Epithelial cell of prostate (primary cell): ENCODE measurements around the gene USP15.
A peak's percentile ranks its signal among the peaks of the same experiment; 100 is the strongest.

ENCODE experiments used
- DNase-seq: peaks from one replicate; pipeline ENCODE4 v3.0.0-alpha.2; 2011; ENCODE audit warnings: low read depth, low spot score
- H3K27ac ChIP-seq: fragments of 450-650 bp; 2 replicates; pipeline ENCODE4 v1.5.1; 2017; ENCODE audit warnings: mild to moderate bottlenecking

USP15 gene

DNA sequence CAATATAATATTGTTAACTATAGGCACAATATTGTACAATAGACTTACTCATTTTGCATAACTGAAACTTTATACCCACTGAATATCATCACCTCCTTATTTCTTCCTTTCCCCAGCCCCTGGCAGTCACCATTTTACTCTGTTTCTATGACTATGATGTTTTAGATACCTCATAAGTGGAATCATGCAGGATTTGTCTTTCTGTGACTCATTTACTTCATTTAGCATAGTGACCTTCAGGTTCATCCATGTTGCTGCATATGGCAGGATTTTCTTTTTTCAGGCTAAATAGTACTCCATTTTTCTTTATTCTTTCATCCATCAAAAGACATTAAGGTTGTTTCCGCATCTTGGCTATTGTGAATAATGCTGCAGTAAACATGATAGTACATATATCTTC, 18.9 kb downstream of the USP15 start:
- no peak for DNase-seq
- H3K27ac ChIP-seq, result no peak overlapping the region

GRCh38 chr12:62279961-62280360, 19.8 kb downstream of the USP15 start:
- no peak for DNase-seq
- H3K27ac ChIP-seq, result no peak overlapping the region

- DNase-seq, result no peak
- H3K27ac ChIP-seq, result peak overlapping the region; percentile 14
These were observed 22.0 kb downstream of the USP15 start for GRCh38 chr12:62282057-62282774.

GRCh38 chr12:62284749-62285148, 24.5 kb downstream of the USP15 start:
- no peak overlapping the region for H3K27ac ChIP-seq

DNA sequence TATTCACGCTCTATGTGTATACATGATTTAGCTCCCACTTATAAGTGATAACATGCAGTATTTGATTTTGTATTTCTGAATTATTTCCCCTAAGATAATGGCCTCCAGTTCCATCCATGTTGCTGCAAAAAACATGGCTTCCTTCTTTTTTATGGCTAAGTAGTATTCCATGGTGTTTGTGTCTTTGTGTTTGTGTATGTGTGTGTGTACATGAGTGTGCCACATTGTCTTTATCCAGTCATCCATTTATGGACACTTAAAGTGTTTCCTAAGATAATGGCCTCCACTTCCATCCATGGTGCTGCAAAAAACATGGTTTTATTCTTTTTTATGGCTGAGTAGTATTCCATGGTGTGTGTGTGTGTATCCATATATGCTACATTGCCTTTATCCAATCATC, 25.1 kb downstream of the USP15 start:
- no peak for DNase-seq
- H3K27ac ChIP-seq, result no peak overlapping the region

More at GRCh38 chr12:62284749-62285148, 24.5 kb downstream of the USP15 start:
- no peak for DNase-seq

GRCh38 chr12:62288328-62288727, 28.1 kb downstream of the USP15 start:
- no peak overlapping the region for H3K27ac ChIP-seq

GRCh38 chr12:62290846-62291245, 30.6 kb downstream of the USP15 start:
- H3K27ac ChIP-seq, result no peak overlapping the region
- no peak for DNase-seq

More at GRCh38 chr12:62288328-62288727, 28.1 kb downstream of the USP15 start:
- DNase-seq, result no peak

- DNase-seq, result no peak
- no peak overlapping the region for H3K27ac ChIP-seq
These were observed 31.9 kb downstream of the USP15 start for GRCh38 chr12:62291864-62292760.

DNA sequence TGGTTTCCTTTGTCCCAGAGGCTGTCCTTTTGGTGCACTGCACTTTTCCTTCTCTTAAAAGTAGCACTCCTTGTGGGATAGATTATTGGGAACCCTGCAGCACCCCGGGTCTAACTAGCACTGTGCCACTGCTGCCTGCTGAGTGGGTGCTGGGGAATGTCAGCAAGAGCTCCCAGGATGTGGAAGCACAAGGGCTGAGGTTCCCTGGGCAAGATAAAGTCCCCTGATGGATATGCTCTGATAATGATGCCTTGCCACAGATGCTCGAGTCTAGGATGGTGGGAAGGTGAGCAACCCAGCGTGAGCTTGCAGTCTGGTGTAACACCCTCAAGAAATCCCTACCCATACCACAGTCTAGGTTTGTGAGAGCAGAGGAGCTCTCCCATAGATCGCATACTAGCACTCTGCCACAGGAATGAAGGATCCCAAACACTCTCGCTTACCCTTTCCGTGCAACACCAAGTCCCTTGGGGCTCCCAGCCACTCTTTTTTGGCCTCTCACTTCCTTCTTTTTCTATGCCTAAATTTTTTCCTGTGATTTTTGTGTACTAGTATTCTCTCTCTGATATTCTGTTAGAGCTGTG, 32.6 kb downstream of the USP15 start:
- no peak overlapping the region for H3K27ac ChIP-seq
- DNase-seq, result no peak

GRCh38 chr12:62294378-62294777, 34.2 kb downstream of the USP15 start:
- no peak overlapping the region for H3K27ac ChIP-seq
- DNase-seq, result no peak

- H3K27ac ChIP-seq, result no peak overlapping the region
- DNase-seq, result no peak
These were observed 35.8 kb downstream of the USP15 start for GRCh38 chr12:62296001-62296400.

- H3K27ac ChIP-seq, result no peak overlapping the region
- DNase-seq, result no peak
These were observed 37.1 kb downstream of the USP15 start for GRCh38 chr12:62297321-62297720.

DNA sequence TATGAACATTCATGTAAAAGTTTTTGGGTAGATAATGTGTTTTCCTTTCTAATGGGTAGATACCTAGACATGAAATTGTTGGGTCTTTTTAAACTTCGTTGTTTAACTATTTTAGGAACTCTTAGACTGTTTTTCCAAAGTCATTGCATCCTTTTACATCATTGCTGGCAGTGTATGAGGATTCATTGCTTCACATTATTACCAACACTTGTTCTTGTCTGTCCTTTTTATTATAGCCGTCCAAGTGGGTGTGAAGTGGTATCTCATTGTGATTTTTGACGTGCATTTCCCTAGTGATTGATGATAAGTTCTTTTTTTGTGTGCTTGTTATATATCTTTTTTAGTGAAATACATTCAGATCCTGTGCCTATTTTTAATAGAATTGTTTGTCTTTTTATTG, 39.4 kb downstream of the USP15 start:
- no peak for DNase-seq
- H3K27ac ChIP-seq, result no peak overlapping the region

DNA sequence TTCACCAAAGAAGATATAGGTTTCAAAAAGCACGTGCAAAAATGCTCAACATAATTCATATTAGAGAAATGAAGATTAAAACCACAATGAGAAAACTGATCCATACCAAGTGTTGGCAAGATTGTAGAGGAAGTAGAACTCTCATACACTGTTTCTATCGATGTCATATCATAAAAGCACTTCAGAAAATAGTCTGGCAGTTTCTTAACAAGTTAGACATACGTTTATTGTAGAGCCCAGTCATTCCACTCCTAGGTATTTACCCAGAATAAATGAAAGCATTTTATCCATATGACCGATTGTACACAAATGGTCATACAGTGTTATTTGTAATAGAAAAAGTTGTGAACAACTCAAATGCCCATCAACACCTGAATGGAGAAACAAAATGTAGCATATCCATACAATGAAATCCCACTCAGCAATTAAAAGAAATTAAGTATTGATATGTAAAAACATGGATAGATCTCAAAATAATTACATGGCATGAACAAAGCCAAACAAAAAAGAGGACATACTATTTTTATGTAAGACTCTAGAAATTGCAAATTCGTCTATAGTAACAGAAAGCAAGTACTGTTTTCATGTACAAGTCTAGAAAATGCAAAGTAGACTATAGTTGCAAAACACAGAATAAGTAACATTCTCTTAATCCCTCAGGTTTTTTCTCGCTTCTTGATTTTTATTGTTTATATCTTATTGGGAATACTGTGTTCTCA, 41.0 kb downstream of the USP15 start:
- H3K27ac ChIP-seq, result no peak overlapping the region
- DNase-seq, result no peak

DNA sequence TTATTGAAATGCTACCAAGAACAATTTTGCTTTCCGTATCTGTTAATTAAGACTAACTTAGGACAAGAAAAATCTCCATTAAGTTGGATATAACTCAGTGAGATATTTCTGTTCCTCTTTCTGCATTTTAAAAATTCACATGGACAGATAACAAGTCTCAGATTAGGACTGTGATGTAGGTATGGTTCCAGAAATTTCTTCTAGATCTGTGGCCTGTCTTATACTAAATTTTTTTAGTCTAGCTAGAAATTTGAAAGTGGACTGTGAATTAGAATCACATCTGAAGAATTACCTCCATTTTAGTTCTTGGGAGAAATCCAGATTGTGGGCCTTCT, 41.6 kb downstream of the USP15 start:
- DNase-seq, result no peak
- no peak overlapping the region for H3K27ac ChIP-seq

GRCh38 chr12:62304560-62304959, 44.4 kb downstream of the USP15 start:
- no peak overlapping the region for H3K27ac ChIP-seq
- DNase-seq, result no peak

- no peak overlapping the region for H3K27ac ChIP-seq
- DNase-seq, result no peak
These were observed 45.6 kb downstream of the USP15 start for GRCh38 chr12:62305778-62306177.

DNA sequence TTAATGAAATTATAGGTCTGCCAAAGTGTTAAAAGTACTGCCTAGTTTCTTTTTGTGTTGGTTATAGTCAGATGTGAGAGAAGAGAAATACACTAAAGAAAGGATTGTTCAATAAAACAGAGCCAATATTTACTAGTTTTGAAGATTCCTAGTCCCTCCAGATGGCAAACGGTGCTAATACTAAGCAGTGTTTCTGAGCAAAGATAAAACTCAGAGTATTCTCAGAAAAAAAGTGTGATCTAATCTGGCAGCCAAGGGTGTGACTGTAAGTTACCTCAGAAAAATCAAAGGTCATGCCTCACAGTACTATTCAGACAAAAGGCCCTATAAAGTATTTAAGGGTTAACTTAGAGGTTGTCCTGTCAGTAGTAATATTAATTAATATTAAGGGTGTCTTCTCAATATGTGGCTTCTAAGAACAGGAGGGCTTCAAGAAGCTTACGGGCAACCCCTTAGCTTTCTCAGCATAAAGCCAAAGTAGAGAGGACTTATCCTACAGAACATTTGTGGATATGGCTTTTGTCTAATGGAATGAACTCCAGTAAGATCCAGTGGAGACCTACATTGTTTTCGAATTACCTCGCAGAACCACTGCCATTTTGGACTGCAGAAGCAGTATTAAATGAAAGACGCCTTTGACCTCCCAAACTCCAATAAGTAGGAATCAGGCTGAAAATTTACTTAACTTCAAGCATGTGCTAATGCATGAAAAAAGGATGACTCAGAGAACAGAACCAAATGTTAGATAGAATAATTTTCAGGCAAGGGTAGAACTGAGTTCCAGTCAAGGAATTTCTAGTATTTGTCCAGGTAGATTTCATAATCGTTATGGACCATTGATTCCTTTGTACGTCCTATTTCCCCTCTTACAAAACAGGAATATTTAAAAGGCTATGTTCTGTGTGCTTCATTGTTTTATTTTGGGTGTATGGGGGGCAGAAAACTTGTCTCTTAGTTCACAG, 46.6 kb downstream of the USP15 start:
- no peak for DNase-seq
- no peak overlapping the region for H3K27ac ChIP-seq

DNA sequence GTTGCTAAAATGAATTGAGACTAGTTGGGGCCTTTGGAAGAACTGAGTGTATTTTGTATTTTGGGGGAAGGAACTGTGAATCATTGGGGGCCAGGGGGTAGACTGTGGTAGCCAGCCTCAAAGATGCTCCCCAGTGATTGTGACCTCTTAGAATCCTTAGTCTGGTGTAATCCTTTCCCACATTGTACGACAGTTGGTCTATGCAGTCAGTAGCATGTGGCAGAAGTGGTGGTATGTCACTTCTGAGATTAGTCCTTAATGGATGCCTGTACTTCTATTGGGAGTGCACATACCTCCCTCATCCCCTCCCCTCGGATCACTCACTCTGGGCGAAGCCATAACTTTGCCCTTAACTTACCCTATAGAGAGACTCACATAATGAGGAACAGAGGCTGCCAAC, 48.0 kb downstream of the USP15 start:
- no peak for DNase-seq
- H3K27ac ChIP-seq, result no peak overlapping the region
